AML-193 (cell line): ENCODE measurements around the gene UBL5.
"Not testable (repeated sequence)": the region's sequence is repeated elsewhere in the genome, so short reads cannot be mapped to it uniquely, and the experiment has no call there.

Experiments
- DNase-seq, 2 experiments: peaks; one replicate each; lab custom pipeline; 2025; lab: John Stamatoyannopoulos, UW

Gene UBL5

DNA sequence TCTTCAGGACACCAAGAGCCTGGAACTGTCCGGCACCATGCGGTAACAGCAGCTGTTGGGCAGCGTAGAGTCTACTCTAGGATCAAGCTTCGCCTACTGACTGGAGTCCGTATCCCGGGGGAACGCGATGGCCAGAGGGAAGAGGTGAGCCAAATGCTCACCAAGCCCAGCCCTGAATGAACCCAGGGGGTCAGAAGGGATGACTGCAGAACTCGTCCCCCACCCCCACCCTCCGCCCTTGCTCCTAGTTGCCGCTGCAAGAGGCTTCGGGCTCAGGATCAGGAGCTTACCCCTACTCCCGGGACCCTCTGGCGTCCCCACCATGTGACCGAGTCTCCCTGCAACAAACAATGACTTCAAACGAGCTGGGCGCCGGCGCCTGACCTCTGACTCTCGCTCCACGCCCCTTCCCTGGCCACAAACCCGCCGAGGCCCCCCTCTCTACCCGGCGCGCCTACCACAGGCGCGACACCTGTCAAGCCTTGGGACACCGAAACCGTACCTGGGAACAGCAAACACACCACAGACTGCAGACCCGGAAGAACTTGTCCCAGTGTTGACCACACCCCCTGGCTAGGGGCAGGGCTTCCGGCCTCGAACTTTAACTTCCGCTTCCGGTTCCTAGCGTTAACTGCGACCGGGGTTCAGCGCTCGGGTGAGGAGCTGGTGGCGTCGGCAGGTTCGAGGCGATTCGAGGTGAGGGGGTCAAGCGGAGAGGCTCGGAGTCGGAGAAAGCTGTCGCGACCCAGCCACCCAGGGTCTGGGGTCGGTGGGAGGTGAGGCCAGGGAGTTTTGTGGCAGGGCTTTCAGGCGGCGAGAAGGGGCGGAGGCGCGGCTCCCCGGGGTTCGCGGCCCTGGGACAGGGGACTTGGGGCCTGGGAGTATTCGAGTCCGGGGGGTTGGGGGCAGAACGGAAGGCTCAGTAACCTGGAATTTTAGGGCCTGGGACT, at the start of gene UBL5:
Gene UBL5 (plus strand): TSS at position 630 of the 950 bp plus-strand sequence. CDS start 420 bp downstream, outside the sequence.
- peak; percentile 83 to 85 for DNase-seq

- no peak for DNase-seq
Measured at GRCh38 chr19:9782338-9782737, 45.4 kb upstream of the UBL5 start.

DNA sequence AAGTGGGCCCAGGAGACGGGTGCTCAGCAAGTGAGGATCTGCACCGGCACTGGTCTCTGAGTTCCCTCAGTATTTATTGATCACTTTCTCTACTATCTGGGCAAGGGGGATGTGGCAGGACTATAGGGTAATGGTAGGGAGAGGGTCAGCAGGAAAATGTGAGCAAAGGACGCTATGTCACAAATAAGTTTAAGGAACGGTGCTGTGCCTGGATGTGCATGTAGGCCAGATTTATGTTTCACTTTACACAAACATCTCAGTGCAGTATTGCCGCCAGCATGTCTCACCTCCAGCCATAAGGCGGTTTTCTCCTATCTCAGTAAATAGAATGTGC, 43.6 kb upstream of the UBL5 start:
- DNase-seq = not testable (repeated sequence)

GRCh38 chr19:9785367-9786331, 42.1 kb upstream of the UBL5 start:
- peak; percentile 85 for DNase-seq

GRCh38 chr19:9786342-9786741, 41.4 kb upstream of the UBL5 start:
- DNase-seq = no peak

- DNase-seq = no peak
Measured at GRCh38 chr19:9786819-9787218, 40.9 kb upstream of the UBL5 start.

DNA sequence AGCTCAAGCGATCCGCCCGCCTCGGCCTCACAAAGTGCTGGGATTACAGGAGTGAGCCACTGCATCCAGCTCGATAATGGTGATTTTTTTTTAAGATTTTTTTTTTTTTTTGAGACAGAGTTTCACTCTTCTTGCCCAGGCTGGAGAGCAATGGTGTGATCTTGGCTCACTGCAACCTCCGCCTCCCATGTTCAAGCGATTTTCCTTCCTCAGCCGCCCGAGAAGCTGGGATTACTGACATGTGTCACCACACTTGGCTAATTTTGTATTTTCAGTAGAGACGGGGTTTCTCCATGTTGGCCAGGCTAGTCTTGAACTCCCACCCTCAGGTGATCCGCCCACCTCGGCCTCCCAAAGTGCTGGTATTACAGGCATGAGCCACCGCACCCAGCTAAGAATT, 39.1 kb upstream of the UBL5 start:
- not testable (repeated sequence) for DNase-seq

DNA sequence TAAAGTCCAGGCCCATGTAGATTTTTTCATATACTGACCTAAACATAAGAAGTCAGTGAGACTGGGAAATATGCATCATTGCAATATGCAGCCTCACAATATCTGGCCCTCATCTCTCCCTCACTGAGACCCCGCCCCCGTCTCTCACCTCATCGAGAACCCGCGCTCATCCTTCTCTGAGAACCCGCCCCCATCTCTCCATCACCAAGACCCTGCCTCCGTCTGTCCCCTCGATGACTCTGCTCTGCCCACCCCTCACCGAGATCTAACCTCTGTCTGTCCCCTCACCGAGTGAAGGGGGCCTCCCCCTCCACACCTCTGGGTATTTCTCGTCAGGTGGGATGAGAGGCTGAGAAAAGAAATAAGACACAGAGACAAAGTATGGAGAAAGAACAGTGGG, 38.7 kb upstream of the UBL5 start:
- DNase-seq = no peak

DNA sequence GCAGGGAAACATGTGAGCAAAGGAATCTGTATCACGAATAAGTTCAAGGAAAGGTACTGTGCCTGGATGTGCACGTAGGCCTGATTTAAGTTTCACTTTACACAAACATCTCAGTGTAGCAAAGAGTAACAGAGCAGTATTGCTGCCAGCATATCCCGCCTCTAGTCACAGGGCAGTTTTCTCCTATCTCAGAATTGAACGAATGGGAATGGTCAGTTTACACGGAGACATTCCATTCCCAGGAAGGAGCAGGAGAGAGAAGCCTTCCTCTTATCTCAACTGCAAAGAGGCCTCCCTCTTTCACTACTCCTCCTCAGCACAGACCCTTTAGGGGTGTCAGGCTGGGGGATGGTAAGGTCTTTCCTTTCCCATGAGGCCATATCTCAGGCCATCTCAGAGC, 38.1 kb upstream of the UBL5 start:
- DNase-seq = not testable (repeated sequence)

DNA sequence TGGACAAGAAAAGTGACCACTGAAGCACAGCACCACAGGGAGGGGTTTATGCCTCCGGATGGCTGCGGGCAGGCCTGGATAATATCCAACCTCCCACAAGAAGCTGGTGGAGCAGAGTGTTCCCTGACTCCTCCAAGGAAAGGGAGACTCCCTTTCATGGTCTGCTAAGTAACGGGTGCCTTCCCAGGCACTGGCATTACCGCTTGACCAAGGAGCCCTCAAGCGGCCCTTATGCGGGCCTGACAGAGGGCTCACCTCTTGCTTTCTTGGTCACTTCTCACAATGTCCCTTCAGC, 36.7 kb upstream of the UBL5 start:
- not testable (repeated sequence) for DNase-seq

DNA sequence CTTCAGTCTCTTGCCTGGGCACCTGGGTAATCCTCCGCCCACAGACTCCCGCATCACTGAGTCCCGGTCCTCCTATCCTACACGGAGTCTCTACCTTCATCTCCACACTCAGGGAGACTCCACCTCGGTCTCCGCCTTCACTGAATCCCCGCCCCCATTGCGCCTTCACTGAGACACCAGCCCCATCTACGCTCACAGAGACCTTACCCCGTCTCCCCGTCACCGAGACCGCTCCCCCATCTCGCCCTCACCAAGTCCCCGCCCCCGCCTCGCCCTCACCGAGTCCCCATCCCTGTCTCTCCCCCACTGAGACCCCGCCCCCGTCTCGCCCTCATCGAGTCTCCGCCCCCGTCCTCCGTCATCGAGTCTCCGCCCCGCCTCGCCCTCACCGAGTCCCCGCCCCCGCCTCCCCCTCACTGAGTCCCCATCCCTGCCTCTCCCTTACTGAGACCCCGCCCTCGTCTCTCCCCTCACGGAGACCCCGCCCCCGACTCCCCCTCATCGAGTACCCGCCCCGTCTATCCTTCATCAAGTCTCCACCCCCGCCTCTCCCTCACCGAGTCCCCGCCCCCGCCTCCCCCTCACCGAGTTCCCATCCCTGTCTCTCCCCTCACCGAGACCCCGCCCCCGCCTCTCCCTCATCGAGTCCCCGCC, 36.0 kb upstream of the UBL5 start:
- peak; percentile 76 to 81 for DNase-seq

DNA sequence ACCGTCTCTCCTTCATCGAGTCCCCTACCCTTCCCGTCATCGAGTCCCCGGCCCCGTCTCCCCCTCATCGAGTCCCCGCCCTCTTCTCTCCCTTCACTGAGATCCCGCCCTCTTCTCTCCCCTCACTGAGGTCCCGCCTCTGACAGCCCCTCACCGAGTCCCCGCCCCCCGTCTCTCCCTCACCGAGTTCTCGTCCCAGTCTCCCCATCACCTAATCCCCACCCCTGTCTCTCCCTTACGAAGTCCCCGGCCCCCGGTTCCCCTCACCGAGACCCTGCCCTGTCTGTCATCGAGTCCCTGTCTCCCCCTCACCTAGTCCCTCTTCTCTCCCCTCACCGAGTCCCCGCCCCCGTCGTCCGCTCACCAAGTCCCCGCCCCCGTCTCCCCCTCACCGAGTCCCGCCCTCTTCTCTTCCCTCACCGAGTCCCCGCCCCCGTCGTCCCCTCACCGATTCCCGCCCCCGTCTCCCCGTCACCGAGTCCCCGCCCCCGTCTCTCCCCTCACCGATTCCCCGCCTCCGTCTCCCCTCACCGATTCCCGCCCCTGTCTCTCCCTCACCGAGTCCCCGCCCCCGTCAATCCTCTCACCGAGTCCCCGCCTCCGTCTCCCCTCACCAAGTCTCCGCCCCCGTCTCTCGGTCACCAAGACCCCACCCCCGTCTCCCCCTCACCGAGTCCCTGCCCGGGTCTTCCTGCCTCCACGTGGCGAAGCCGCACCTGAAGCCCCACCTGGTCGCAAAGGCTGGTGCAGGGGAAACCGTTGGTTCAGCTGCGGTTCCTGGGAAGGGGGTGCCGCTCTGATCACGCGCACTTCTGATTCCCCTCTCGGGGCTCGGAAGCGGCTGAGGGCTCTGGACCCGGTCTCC, 35.3 kb upstream of the UBL5 start:
- peak; percentile 82 to 85 for DNase-seq

DNA sequence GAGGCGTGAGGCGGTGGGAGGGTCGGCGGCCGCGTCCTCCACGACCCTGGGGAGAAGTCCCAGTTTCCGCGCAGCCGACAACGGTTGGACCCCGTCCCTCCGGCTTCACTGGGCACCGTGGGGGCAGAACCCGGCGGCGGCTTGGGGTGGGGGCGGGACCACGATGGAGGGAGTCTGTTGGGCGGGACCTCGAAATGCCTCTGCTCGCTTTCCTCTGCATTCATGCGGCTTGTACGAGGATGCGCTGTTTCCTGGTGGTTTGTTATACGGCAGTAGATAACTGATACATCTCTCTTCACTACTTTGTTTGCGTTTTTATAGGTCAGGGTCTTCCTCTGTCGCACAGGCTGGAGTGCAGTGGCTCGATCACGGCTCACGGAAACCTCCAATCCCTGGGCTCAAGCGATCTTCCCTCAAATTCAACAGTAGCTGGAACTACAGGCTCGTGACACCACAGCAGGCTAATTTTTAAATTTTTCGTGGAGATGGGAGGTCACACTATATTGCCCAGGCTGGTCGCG, 34.6 kb upstream of the UBL5 start:
- DNase-seq = peak; percentile 38 to 51

GRCh38 chr19:9796113-9796773, 31.5 kb upstream of the UBL5 start:
- peak; percentile 92 to 93 for DNase-seq

DNA sequence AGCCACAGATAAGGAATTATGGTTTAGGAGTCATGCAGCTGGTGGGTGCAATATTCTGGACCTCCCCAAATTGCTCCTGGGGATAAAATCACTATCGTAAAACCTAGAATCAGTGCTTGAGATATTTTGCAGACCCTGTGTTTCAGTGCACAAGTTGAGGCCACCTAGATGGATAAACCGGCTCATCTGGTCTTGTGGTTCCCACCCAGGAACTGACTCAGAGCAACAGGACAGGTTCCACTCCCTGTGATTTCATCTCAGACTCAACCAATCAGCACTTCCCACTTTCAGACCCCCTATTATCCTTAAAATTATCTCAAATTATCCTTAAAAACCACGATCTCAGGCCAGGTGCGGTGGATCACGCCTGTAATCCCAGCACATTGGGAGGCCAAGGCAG, 29.8 kb upstream of the UBL5 start:
- DNase-seq = no peak

- DNase-seq = peak in 1 of 2 experiments; percentile 12
Measured at GRCh38 chr19:9799162-9799561, 28.6 kb upstream of the UBL5 start.

- no peak for DNase-seq
Measured at GRCh38 chr19:9801976-9802375, 25.7 kb upstream of the UBL5 start.

GRCh38 chr19:9806803-9807202, 20.9 kb upstream of the UBL5 start:
- no peak for DNase-seq

- DNase-seq = no peak
Measured at GRCh38 chr19:9808855-9809824, 18.6 kb upstream of the UBL5 start.
